K562 treated with DMSO at 1 percent for 24 hours (cell line): ENCODE results near the gene LDOC1. TPM values are rescaled to one million over a fixed set of nuclear protein-coding genes. Genes with fewer than 3 reads are reported as not detected.

ENCODE experiments used
- total RNA-seq: library from RNA; unstranded; fragments of 300-600 nt; gene quantifications from 2 replicates; pipeline ENCODE4 v1.2.3, GENCODE V29; 2022; ENCODE audit warnings: low read depth; ENCODE audit not compliant: insufficient read depth

Gene LDOC1
- total RNA-seq: 19.0 and 20.9 TPM in 2 replicates

GRCh38 chrX:141176586-141177451 is at the start of gene LDOC1:
Gene LDOC1 (minus strand): TSS chrX:141177129. CDS start chrX:141177021, 108 bp downstream.

Other genes starting within 250 kb of the LDOC1 start
- gene SPANXB1, start 174.5 kb downstream of the LDOC1 start, total RNA-seq: not detected in 2 replicates
- gene SPANXC, start 65.4 kb upstream of the LDOC1 start, total RNA-seq: not detected in 2 replicates